Adipose tissue (tissue), 3 donors: ENCODE data around the gene NT5C3A. TPM values are rescaled to one million over a fixed set of nuclear protein-coding genes. Genes with fewer than 3 reads are reported as not detected.

Experiments
- H3K27ac ChIP-seq: one replicate; pipeline ENCODE4 v1.5.1; 2013; ENCODE audit warnings: low read depth, low read length
- WGBS, 3 donors: extraction: QIAGEN DNeasy Blood & Tissue Kit; methylation state at CpG; one replicate each; pipeline ENCODE4 v1.1.7; 2013; 5-methylcytosine and 5-hydroxymethylcytosine counted together
- polyA plus RNA-seq, 3 donors: library from polyadenylated mRNA; stranded (reverse); fragments of 200-250 nt; gene quantifications; one replicate each; pipeline ENCODE4 v1.2.3, GENCODE V29; 2013
- donor health status: healthy with polysubstance abuse.
- donor health status: Bipolar disorder and iron deficiency.
- donor health status: healthy.

NT5C3A gene
- polyA plus RNA-seq, 3 donors = 13.6 to 28.3 (median 14.3) TPM

DNA sequence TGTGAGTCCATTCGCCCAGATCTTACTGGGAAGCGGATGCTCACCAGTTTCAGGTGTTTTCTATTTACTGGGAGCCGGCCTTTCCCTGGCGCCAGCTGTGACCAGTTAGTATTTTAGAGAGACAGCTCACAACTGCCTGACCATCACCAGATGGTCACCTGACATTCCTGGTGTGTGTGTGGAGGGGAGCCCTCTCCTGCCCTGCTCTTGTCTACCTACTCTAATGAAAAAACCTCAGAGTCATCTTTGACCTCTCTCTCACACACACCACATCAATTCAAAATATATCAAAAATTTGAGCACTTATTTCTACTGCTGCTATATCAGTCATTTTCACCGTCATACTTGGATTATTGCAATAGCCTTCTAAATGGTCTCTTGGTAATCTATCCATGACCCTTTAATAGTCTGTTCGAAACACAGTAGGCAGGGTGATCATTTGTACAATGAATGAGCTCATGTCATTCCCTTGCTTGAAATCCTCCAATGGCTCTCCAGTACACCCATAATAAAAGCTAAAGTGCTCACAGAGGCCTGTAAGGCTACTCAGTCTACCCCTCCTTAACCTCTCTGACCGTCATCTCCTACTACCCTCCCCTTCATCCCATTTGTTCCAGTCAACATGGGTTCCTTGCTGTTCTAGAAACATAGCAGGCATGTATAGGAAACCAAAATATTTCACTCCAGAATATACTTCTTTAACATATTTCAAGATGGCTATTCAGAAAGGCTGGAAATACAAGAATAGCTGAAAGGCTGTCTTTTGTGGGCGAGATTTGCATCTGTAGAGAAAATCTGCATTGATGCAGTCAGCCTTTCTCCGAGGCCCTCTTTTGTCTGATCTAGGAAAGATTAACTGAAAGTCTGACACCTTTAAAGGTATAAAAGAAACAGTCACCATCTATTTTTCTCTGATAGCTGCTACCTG is 17.5 kb upstream of the NT5C3A start:
- WGBS, 3 donors = 80 to 90% (median 87%) methylated on average over 9 of the region's 9 CpGs
- H3K27ac ChIP-seq = no peak overlapping the region

- 82 to 91% (median 89%) methylated on average over 2 of the region's 2 CpGs for WGBS, 3 donors
- H3K27ac ChIP-seq = no peak overlapping the region
Measured at GRCh38 chr7:33079096-33079495, 16.5 kb upstream of the NT5C3A start.

GRCh38 chr7:33076737-33077136 is 14.2 kb upstream of the NT5C3A start:
- no peak overlapping the region for H3K27ac ChIP-seq
- 62 to 72% (median 62%) methylated on average over 3 of the region's 3 CpGs for WGBS, 3 donors

- 66 to 83% (median 75%) methylated on average over 3 of the region's 3 CpGs for WGBS, 3 donors
- H3K27ac ChIP-seq = no peak overlapping the region
Measured at GRCh38 chr7:33075818-33076518, 13.4 kb upstream of the NT5C3A start.

DNA sequence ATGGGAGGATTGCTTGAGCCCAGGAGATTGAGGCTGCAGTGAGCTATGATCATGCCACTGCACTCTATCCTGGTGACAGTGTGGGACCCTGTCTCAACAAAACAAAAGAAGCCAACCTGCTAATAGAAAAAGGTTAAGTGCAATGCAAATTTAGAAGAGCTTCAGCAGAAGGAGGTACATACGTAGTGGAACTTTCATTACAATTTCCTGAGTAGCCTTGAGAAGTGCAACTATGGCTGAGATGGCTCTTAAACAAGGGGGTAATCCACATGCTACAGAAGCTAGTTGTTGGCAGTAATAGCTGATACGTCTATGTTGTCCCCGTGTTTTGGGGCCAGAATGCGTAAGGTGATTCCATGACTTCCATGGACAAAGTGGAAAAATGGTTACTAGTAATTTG is 10.7 kb upstream of the NT5C3A start:
- no peak overlapping the region for H3K27ac ChIP-seq
- WGBS, 3 donors = 75 to 92% (median 91%) methylated on average over 4 of the region's 4 CpGs

- WGBS, 3 donors = 44 to 47% (median 45%) methylated on average over 2 of the region's 2 CpGs
- no peak overlapping the region for H3K27ac ChIP-seq
Measured at GRCh38 chr7:33072471-33072870, 9.9 kb upstream of the NT5C3A start.

GRCh38 chr7:33070831-33071230 is 8.3 kb upstream of the NT5C3A start:
- 64 to 72% (median 66%) methylated on average over 6 of the region's 6 CpGs for WGBS, 3 donors

GRCh38 chr7:33070277-33070676 is 7.7 kb upstream of the NT5C3A start:
- WGBS, 3 donors = 96 to 100% (median 100%) methylated on average over 2 of the region's 2 CpGs
- no peak overlapping the region for H3K27ac ChIP-seq

More at GRCh38 chr7:33070831-33071230, 8.3 kb upstream of the NT5C3A start:
- H3K27ac ChIP-seq = no peak overlapping the region

DNA sequence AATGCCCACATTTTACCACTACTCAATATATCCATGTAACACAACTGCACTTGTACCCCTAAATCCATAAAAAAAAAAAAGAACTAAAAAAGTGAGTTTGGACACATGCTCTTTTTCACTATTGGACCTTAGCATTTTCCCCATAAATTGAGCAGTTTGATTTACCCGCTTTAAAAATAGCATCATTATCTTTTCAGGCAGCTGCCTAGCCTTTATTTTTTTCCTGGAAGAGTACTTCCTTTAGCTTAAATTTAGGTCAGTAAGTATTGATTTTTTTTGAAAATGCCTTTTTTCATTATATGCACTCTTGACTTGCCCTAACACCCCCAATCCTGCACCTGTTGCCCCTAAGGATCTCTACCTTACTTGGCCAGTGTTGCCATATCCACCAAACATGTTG is 5.3 kb upstream of the NT5C3A start:
- H3K27ac ChIP-seq = no peak overlapping the region
- 35 to 69% (median 68%) methylated on average over 1 of the region's 1 CpG for WGBS, 3 donors

GRCh38 chr7:33066771-33067170 is 4.2 kb upstream of the NT5C3A start:
- no peak overlapping the region for H3K27ac ChIP-seq
- 92 to 95% (median 94%) methylated on average over 1 of the region's 1 CpG for WGBS, 3 donors

DNA sequence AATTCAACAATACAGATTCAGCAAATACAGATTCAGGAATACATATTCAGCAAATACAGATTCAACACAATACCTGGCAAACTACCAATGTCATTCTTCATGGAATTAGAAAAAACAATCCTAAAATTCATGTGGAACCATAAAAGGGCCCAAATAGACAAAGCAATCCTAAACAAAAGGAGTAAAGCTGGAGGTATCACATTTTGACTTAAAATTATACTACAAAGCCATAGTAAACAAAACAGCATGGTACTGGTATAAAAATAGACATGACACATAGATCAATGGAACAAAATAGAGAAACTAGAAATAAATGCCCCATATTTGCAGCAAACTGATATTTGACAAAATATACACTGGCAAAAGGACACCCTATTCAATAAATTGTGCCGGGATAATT is 3.4 kb upstream of the NT5C3A start:
- WGBS, 3 donors = 96 to 100% (median 100%) methylated on average over 1 of the region's 1 CpG
- no peak overlapping the region for H3K27ac ChIP-seq

DNA sequence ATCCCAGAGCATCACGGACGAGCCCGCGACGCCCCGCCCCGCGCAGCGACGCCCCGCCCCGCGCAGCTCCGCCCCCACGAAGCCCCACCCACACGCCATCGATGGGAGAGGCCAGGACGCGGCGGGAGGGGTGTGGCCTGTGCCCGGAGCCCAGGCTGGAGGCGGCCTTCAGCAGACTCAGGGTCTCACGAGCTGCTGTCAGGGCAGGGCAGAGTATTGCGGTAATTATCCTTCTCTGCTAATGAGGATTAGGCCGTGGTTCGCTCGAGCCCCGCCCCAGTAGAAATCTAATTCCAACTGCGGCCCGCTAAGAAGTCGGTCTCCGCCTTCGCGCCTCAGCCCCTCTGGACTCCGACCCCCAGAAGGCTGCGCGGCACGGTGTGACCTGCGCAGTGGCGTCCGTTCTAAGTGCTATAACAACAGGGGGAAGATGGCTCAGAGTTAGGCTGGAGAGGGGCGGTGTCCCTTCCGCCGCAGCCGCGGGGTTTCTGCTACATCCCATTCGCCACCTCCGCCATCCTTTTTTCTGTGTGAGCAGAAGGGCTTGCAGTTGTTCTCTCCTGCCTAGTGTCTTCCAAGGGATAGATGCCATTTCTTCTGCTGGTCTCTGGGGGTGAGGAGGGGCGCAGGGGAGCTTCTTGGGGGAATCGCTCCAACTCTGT is 337 bp upstream of the NT5C3A start:
- WGBS, 3 donors = 0 to 1% (median 0%) methylated on average over 48 to 50 of the region's 50 CpGs
- no peak overlapping the region for H3K27ac ChIP-seq

DNA sequence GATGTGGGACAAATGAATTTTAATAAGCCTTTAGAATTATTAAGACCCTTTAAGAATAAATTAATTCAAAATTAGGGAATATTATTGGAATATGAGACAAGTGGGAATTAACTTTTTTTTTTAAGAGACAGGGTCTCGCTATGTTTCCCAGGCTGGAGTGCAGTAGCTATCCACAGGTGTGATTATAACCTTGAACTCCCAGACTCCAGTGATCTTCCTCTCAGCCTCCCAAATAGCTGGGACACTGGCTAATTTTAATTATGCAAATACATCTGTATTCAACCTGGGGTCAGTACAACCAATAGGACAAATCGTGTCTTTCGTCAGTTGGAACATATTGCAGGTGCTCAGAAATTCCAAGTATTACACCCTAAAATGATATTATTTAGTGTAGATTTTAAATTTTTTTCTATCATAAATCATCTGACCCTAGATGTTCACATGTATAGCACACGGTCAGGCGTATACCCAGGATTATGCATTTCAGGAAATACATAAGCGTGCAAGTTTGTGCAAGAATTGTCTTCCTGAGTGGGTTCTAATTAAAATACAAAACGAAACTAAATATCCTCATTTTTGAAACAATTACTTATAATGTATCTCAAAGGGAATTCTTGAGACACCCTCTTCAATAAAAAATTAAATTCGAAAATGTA is 1.2 kb downstream of the NT5C3A start:
- 14 to 26% (median 21%) methylated on average over 8 of the region's 8 CpGs for WGBS, 3 donors
- H3K27ac ChIP-seq = no peak overlapping the region

GRCh38 chr7:33059635-33060034 is 2.9 kb downstream of the NT5C3A start:
- WGBS, 3 donors = 46 to 55% (median 48%) methylated on average over 4 of the region's 4 CpGs
- no peak overlapping the region for H3K27ac ChIP-seq

- no peak overlapping the region for H3K27ac ChIP-seq
- WGBS, 3 donors = 80 to 97% (median 94%) methylated on average over 5 of the region's 5 CpGs
Measured at GRCh38 chr7:33055158-33055557, 7.4 kb downstream of the NT5C3A start.

DNA sequence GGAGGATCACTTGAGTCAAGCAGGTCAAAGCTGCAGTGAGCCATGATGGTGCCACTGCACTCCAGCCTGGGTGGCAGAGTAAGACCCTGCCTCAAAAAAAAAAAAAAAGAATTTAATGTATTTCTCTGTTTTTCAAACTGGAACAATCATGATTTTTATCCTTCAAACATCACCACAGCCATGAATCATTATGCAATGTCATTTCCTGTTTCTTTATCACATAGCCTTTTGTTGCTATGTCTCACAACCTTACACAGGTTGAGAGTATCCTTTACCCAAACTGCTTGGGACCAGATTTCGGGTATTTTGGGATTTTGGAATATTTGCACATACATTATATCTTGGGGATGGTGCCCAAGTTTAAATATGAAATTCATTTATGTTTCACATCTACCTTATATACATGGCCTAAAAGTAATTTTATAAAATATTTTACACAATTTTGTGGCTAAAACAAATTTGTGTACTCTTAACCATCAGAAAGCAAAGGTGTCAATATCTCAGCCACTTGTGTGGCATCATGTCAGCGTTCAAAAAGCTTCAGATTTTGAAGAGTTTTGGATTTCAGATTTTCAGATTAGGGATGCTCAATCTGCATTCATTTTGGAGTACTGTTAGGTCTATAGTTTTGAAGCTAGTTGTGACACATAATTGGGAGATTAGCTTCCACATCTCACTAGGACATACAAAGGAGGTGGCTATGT is 8.2 kb downstream of the NT5C3A start:
- no peak overlapping the region for H3K27ac ChIP-seq
- WGBS, 3 donors = 69 to 91% (median 79%) methylated on average over 2 of the region's 2 CpGs

GRCh38 chr7:33053721-33054120 is 8.9 kb downstream of the NT5C3A start:
- H3K27ac ChIP-seq = no peak overlapping the region
- 18 to 52% (median 19%) methylated on average over 1 of the region's 1 CpG for WGBS, 3 donors
